ENCODE measurements around the gene CABP4.

- no peak for TF ChIP-seq CTCF (IDR thresholded peaks at IDR 0.05; ENCODE audit: extremely low read depth in 1 of 2, insufficient read depth in 1 of 2, low read depth in 1 of 2, low read length in 2 of 2)
- peak; percentile 79 for TF ChIP-seq POLR2A (IDR thresholded peaks at IDR 0.05; ENCODE audit: low read depth, low read length)
- peak; percentile 63 for TF ChIP-seq EZH2 (IDR thresholded peaks at IDR 0.05; ENCODE audit: borderline replicate concordance, low read depth, low read length, severe bottlenecking)
- no peak for TF ChIP-seq MYC (IDR thresholded peaks at IDR 0.05; ENCODE audit: low read depth, low read length)
These were observed 52.8 kb downstream of the CABP4 start, which contains the start of gene CDK2AP2 for GRCh38 chr11:67507864-67508485.
